GM12864 (cell line): ENCODE results near the gene IQGAP2.
"Not testable (repeated sequence)": the region's sequence is repeated elsewhere in the genome, so short reads cannot be mapped to it uniquely, and the experiment has no call there.

Experiments
- DNase-seq: peaks from one replicate; pipeline ENCODE4 v3.0.0-alpha.2; 2011; ENCODE audit warnings: low read depth
- H3K4me3 ChIP-seq: 2 replicates; pipeline ENCODE4 v1.5.1; 2011; ENCODE audit warnings: mild to moderate bottlenecking, low read depth, low read length, control low read depth
- TF ChIP-seq, protein P1 (sequence below): IDR thresholded peaks from 2 replicates; pipeline ENCODE4 v1.5.1; 2011; ENCODE audit warnings: low read depth, mild to moderate bottlenecking, moderate library complexity, low read length, control low read depth, inconsistent platforms; ENCODE audit errors: missing control alignments

IQGAP2 gene

DNA sequence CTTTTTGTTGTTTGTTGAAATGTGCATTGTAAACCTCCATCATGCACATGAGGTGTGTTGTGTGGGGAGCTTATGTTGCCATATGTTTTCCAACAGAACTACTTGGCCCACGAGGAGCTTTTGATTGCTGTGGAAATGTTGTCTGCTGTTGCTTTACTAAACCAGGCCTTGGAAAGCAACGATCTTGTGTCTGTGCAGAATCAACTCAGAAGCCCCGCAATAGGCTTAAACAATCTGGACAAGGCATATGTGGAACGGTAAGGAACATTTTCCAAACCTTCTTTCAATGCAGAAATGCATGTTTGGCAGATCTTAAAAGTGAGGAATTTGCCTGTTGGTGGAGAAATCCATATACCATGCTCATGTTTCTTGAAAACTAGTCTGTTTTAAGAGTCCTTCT lies 197.6 kb downstream of the IQGAP2 start:
- no peak for DNase-seq
- TF ChIP-seq, protein P1, sequence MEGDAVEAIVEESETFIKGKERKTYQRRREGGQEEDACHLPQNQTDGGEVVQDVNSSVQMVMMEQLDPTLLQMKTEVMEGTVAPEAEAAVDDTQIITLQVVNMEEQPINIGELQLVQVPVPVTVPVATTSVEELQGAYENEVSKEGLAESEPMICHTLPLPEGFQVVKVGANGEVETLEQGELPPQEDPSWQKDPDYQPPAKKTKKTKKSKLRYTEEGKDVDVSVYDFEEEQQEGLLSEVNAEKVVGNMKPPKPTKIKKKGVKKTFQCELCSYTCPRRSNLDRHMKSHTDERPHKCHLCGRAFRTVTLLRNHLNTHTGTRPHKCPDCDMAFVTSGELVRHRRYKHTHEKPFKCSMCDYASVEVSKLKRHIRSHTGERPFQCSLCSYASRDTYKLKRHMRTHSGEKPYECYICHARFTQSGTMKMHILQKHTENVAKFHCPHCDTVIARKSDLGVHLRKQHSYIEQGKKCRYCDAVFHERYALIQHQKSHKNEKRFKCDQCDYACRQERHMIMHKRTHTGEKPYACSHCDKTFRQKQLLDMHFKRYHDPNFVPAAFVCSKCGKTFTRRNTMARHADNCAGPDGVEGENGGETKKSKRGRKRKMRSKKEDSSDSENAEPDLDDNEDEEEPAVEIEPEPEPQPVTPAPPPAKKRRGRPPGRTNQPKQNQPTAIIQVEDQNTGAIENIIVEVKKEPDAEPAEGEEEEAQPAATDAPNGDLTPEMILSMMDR = no peak
- H3K4me3 ChIP-seq = no peak overlapping the region

DNA sequence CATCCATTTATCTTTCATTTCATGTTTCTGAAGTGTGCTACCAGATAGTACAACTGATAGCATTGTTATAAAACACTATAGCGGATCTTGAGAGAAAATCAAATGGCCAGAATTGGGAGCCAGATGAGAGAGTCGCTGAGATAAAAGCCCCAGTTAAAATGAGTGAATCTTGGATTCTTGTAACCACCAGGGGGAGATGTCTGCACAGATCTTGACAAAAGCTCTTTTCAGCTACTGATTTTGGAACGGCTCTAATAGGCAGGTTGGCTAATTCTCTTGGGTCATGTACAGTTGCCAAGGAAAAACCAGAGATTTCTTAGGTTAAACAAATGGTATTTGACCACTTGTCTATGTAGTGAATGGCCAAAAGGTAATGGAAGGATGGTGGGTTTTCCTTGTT lies 198.4 kb downstream of the IQGAP2 start:
- TF ChIP-seq, protein P1 = peak; percentile 63
- H3K4me3 ChIP-seq = no peak overlapping the region
- no peak for DNase-seq

DNA sequence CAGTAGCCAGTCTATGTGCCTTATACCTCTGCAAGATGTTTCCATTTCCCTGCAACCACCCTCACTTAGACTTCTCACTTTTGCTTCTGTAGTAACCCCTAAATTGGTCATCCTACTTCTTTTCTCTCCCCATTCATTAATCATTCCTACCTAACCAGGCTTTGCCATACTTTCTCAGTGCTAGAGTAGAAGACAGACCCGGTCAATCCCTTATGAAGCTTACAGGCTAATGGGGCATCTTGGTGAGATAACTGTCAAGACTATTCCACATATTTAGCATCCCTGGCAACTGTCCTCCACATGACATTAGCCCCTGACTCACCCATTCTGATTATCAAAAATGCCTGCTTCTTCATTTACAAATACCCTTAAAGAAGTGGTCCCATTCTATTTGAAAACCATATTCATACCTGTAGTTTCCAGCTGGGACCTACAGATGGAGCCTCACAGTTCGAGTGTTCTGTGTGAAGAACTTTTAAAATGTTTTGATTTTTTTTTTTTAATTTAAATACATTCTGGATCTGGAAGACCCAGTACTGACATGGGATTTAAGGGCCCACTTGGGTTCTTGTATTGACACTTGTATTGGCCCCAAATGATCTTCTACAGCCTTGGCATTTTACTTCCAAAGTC lies 199.1 kb downstream of the IQGAP2 start:
- DNase-seq = no peak
- H3K4me3 ChIP-seq = no peak overlapping the region
- TF ChIP-seq, protein P1 = peak; percentile 19

DNA sequence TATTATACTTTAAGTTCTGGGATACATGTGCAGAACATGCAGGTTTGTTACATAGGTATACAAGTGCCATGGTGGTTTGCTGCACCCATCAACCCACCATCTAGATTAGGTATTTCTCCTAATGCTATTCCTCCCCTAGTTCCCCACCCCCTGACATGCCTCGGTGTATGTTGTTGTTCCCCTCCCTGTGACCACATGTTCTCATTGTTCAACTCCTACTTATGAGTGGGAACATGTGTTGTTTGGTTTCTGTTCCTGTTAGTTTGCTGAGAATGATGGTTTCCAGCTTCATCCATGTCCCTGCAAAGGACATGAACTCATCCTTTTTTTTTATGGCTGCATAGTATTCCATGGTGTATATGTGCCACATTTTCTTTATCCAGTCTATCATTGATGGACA lies 200.9 kb downstream of the IQGAP2 start:
- DNase-seq, H3K4me3 ChIP-seq: not testable (repeated sequence)

DNA sequence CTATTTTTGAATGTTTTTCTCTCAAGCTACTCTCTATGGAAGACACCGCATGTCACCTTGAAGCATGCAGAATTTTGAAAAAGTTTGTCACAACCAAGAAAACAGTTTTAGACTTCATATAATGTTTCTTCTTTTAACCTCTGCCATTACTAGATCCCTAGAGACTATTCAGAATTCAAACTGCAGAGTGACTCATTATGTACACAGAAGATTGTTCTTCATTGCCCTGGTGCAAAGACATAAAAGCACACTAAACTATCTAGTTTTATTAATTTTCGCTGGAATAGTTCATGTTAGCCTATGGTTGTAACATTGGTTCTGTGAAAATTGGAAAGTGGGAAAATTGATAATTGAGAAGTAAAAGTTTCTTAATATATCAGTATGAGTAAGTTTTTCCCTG lies 201.8 kb downstream of the IQGAP2 start:
- TF ChIP-seq, protein P1 = no peak
- no peak for DNase-seq
- H3K4me3 ChIP-seq = no peak overlapping the region

DNA sequence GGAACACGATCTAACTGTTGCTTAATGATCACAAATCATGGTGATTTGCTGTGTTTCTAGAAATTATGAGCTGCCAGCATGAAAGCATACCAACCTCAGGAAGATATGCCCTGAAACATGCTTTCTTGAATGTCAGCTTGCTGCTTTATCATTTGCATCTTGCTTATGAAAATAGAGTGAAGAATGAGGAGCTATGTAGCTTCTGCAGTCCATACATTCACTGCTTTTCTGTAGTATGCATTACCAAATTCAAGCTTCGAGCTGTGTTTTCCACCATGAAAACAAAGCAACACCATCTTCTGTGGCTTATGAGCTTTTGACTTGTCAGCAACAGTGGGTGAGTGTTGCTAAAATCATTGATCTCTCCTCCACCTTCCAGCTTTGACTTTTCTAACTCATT lies 203.6 kb downstream of the IQGAP2 start:
- TF ChIP-seq, protein P1 = no peak
- DNase-seq = no peak
- H3K4me3 ChIP-seq = no peak overlapping the region; the same call in 1 of the 2 replicates

DNA sequence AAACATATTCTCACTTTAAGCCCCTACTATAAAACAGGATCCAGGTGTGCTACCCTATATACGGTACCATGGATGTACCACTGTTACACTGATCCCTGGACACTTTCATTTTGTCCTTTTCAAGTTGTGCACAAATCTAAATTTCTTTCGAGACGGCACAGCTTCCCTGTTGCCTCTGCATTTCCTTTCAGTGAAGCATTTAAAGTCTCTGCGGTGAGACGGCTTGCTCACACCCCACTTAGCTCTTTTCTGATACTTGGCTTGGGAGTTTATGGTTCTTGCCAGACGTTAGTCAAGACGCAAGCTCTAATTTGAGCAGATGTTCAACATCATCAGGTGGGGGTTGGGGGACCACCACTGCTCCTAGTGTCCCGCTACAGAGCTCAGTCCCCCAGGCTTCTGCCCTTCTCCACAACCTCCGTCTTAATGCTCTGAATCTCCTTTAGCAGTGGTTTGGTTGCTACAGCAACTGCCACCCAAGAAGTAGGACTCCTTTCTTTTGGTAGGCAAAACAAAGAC lies 204.3 kb downstream of the IQGAP2 start:
- DNase-seq = no peak

More for the DNA sequence above, 204.3 kb downstream of the IQGAP2 start:
- TF ChIP-seq, protein P1 = no peak
- H3K4me3 ChIP-seq = no peak overlapping the region; the same call in 1 of the 2 replicates
